Stomach (tissue), 9 donors: Measurements from ENCODE around the gene STRIP1. TPM values are rescaled to one million over a fixed set of nuclear protein-coding genes. Genes with fewer than 3 reads are reported as not detected.

Experiments
- DNase-seq, 2 donors: peaks; one replicate each; pipeline versions ENCODE4 v3.0.0 to v3.0.0-alpha.2; 2013 to 2019
- H3K27ac ChIP-seq, 5 donors: fragments of 200-600 bp in 4 of 5; sonication (generic) in 4 of 5; one replicate each; pipeline ENCODE4 v1.5.1; 2013 to 2019; ENCODE audit warnings: mild to moderate bottlenecking in 1 of 5, moderate library complexity in 1 of 5
- H3K27me3 ChIP-seq, 3 donors: fragments of 200-600 bp; sonication (generic); one replicate each; pipeline ENCODE4 v1.5.1; 2017 to 2019; ENCODE audit warnings: mixed run types in 1 of 3
- H3K36me3 ChIP-seq, 4 donors: fragments of 200-600 bp; sonication (generic); 1 replicate in 3 of 4; 2 replicates in 1 of 4; pipeline ENCODE4 v1.5.1; 2016 to 2019
- H3K4me1 ChIP-seq, 4 donors: fragments of 200-600 bp; sonication (generic); one replicate each; pipeline ENCODE4 v1.5.1; 2016 to 2019
- H3K4me3 ChIP-seq, 4 donors: fragments of 200-600 bp; sonication (generic) in 3 of 4; one replicate each; pipeline ENCODE4 v1.5.1; 2016 to 2019; ENCODE audit warnings: mild to moderate bottlenecking in 1 of 4
- H3K9me3 ChIP-seq, 4 donors: fragments of 200-600 bp; sonication (generic); one replicate each; pipeline ENCODE4 v1.5.1; 2016 to 2019
- CTCF ChIP-seq, 7 experiments: fragments of 450-650 bp in 4 of 7; fragments of 200-600 bp in 3 of 7; sonication (generic) in 3 of 7; IDR thresholded peaks; one replicate each; pipeline ENCODE4 v1.5.1; 2016 to 2019; ENCODE audit warnings: antibody characterized with exemption in 7 of 7, control low read depth in 2 of 7, mild to moderate bottlenecking in 1 of 7
- EP300 ChIP-seq: sonication (generic); formaldehyde crosslinking; IDR thresholded peaks from one replicate; pipeline ENCODE4 v1.6.1; 2017; ENCODE audit warnings: antibody characterized with exemption
- POLR2A ChIP-seq, 4 donors: fragments of 450-650 bp; IDR thresholded peaks; one replicate each; pipeline ENCODE4 v1.6.1; 2016; ENCODE audit warnings: antibody characterized with exemption in 4 of 4, control low read depth in 2 of 4, mild to moderate bottlenecking in 1 of 4, moderate library complexity in 1 of 4
- POLR2AphosphoS5 ChIP-seq, 3 donors: sonication (generic); formaldehyde crosslinking; IDR thresholded peaks; one replicate each; pipeline ENCODE4 v1.6.1; 2016; ENCODE audit warnings: antibody characterized with exemption in 3 of 3
- WGBS, 5 donors: extraction: QIAGEN DNeasy Blood & Tissue Kit in 3 of 5; methylation state at CpG; one replicate each; pipeline versions ENCODE4 v1.1.5 to v1.1.7; 2013 to 2018; 5-methylcytosine and 5-hydroxymethylcytosine counted together
- intact Hi-C: fragments of 100-400 bp; cut with DNase I; formaldehyde crosslinking; loops from one replicate; pipeline ENCODE4 v1.15.1; 2023; ENCODE audit warnings: low total_unique reads
- polyA plus RNA-seq, 3 donors: library from polyadenylated mRNA; stranded (reverse); fragments of 200-250 nt; gene quantifications; one replicate each; pipeline ENCODE4 v1.2.3, GENCODE V29; 2013
- total RNA-seq, 5 donors: library from RNA; depleted of rRNA; stranded (reverse); fragments of >200 nt; gene quantifications; one replicate each; pipeline versions ENCODE4 v1.1.0 to v1.2.3, GENCODE V29; 2014 to 2016
- donor health status: healthy with polysubstance abuse.
- donor health status: Bipolar disorder and iron deficiency.
- donor health status: healthy.

The STRIP1 gene
- total and polyA plus RNA-seq, 8 donors, result 6.7 to 262 (median 47.3) TPM

GRCh38 chr1:110081061-110081460 is 46.6 kb downstream of the STRIP1 start:
- Histone ChIP-seq H3K4me3 (no peak overlapping the region), H3K4me1 (peaks cover 11 to 24% (median 16%) of the 10 kb centered on the region in 4 donors), H3K36me3 (no peaks in the 10 kb centered on the region), H3K9me3 (no peaks in the 10 kb centered on the region), H3K27ac (no peak overlapping the region), H3K27me3 (peaks cover 0 to 44% (median 14%) of the 10 kb centered on the region in 3 donors)
- TF ChIP-seq POLR2AphosphoS5 (IDR thresholded peaks at IDR 0.05) (no peak), POLR2A (IDR thresholded peaks at IDR 0.05) (no peak), EP300 (no peak), CTCF (IDR thresholded peaks at IDR 0.05) (no peak)
- no peak for DNase-seq
- WGBS, 5 donors, result 88 to 96% (median 91%) methylated on average over 5 of the region's 5 CpGs
- intact Hi-C loops, result no loop called here

- H3K27me3 ChIP-seq, result peaks cover 0 to 38% (median 10%) of the 10 kb centered on the region in 3 donors
- WGBS, 5 donors, result 78 to 100% (median 90%) methylated on average over 5 of the region's 5 CpGs
These were observed 48.1 kb downstream of the STRIP1 start for GRCh38 chr1:110082477-110082876.

GRCh38 chr1:110083061-110083865 is 48.8 kb downstream of the STRIP1 start:
- DNase-seq, result no peak
- Histone ChIP-seq H3K27ac (peak overlapping the region in 4 of 5 donors; percentile 71 to 87 (median 84)), H3K27me3 (peaks cover 0 to 39% (median 10%) of the 10 kb centered on the region in 3 donors), H3K4me3 (peak overlapping the region; percentile 57 to 82 (median 79)), H3K4me1 (peaks cover 11 to 24% (median 18%) of the 10 kb centered on the region in 4 donors), H3K9me3 (no peaks in the 10 kb centered on the region), H3K36me3 (no peaks in the 10 kb centered on the region)
- no peak for TF ChIP-seq POLR2AphosphoS5 (IDR thresholded peaks at IDR 0.05)
- TF ChIP-seq CTCF (IDR thresholded peaks at IDR 0.05), result no peak
- TF ChIP-seq POLR2A (IDR thresholded peaks at IDR 0.05), result no peak
- TF ChIP-seq EP300, result no peak
- intact Hi-C loops, result no loop called here
- 32 to 51% (median 47%) methylated on average over 15 of the region's 15 CpGs for WGBS, 5 donors

More at GRCh38 chr1:110082477-110082876, 48.1 kb downstream of the STRIP1 start:
- peaks cover 11 to 24% (median 16%) of the 10 kb centered on the region in 4 donors for H3K4me1 ChIP-seq
- H3K9me3 ChIP-seq, result no peaks in the 10 kb centered on the region
- H3K4me3 ChIP-seq, result no peak overlapping the region
- no peak for TF ChIP-seq POLR2A (IDR thresholded peaks at IDR 0.05)
- TF ChIP-seq EP300, result no peak
- no peak for TF ChIP-seq CTCF (IDR thresholded peaks at IDR 0.05)
- no peak for TF ChIP-seq POLR2AphosphoS5 (IDR thresholded peaks at IDR 0.05)
- no peaks in the 10 kb centered on the region for H3K36me3 ChIP-seq
- no peak overlapping the region for H3K27ac ChIP-seq
- intact Hi-C loops, result no loop called here
- DNase-seq, result no peak

GRCh38 chr1:110083866-110084226 is 49.4 kb downstream of the STRIP1 start:
- TF ChIP-seq EP300 (no peak), POLR2A (IDR thresholded peaks at IDR 0.05) (no peak), CTCF (IDR thresholded peaks at IDR 0.05) (no peak), POLR2AphosphoS5 (IDR thresholded peaks at IDR 0.05) (no peak)
- WGBS, 5 donors, result 2 to 7% (median 5%) methylated on average over 25 to 37 of the region's 37 CpGs
- Histone ChIP-seq H3K4me1 (peaks cover 11 to 28% (median 18%) of the 10 kb centered on the region in 4 donors), H3K4me3 (peak overlapping the region; percentile 57 to 82 (median 79)), H3K9me3 (no peaks in the 10 kb centered on the region), H3K36me3 (no peaks in the 10 kb centered on the region), H3K27me3 (peaks cover 0 to 45% (median 10%) of the 10 kb centered on the region in 3 donors), H3K27ac (peak overlapping the region in 4 of 5 donors; percentile 71 to 87 (median 84))
- intact Hi-C loops, result no loop called here
- DNase-seq, result peak in 1 of 2 donors; percentile 37
